GM08714 (cell line): ENCODE results near the gene RUVBL2.

Experiments
- H3K4me3 ChIP-seq: fragments of 200-500 bp; sonication (Bioruptor generic); 2 replicates; pipeline ENCODE4 v1.5.1; 2014; ENCODE audit warnings: mild to moderate bottlenecking, low read length, inconsistent platforms
- ZNF274 ChIP-seq: IDR thresholded peaks from 2 replicates; pipeline ENCODE4 v1.6.1; 2012; ENCODE audit warnings: mild to moderate bottlenecking, low read depth, low read length

RUVBL2 gene

DNA sequence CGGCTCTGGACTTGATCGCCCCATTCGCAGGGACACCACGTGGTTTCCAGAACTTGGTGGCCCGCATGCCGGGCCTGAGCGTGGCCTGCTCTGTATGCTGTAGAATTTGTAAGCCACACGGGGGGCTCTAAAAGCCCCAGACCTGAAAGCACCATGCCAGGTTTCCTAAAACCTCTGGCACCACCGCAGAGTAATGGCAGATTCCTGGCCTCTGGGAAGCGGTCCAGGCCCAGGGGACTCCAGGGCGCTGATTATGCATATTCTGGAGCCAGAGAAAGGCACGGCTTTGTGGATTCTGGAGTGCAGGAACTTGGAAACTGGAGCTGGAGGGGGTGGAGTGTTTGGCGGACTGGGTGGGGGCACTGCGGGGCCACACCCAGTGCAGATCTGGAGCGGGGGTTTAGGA, 24.9 kb upstream of the RUVBL2 start:
- no peak overlapping the region for H3K4me3 ChIP-seq
- no peak for TF ChIP-seq ZNF274

DNA sequence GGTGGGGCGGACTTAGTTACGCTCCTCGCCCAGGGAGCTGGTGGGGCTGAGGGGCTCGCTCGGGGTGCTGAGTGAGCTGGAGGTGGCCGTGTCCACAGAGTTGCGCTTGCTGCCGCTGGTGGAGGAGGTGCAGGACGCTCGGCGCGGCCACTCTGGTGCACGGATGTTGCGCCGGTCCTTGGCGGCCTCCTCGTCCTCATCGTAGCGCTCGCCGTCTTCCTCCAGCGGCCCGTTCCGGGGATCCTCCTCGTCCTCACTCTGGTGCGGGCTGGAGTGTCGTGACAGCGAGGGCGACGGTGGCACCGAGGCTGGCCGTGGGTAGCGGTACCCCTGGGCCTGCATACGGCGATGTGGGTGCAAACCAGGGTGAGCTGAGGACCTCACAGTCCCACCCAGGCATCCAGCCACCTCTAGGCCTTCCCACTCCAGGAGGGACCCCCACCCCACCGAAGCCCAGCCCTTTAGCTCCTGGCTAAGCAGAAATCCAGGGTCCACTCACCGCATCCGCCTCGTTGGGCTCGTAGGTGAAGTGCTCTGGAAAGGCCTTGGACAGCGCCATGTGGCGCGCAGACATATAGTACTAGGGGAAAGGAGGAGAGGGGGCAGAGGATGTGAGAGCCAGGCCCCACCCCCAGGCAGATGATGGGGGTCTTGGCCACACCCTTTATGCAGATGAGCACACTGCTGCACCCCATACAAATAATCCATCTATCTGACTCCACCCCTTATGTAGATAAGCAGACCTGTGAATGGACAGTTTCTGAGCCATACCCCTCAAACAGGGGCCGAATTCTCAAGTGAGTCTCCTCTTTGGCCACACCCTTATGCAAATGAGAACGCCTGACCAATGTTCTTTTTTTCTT, 24.2 kb upstream of the RUVBL2 start:
- no peak for TF ChIP-seq ZNF274
- H3K4me3 ChIP-seq: no peak overlapping the region

DNA sequence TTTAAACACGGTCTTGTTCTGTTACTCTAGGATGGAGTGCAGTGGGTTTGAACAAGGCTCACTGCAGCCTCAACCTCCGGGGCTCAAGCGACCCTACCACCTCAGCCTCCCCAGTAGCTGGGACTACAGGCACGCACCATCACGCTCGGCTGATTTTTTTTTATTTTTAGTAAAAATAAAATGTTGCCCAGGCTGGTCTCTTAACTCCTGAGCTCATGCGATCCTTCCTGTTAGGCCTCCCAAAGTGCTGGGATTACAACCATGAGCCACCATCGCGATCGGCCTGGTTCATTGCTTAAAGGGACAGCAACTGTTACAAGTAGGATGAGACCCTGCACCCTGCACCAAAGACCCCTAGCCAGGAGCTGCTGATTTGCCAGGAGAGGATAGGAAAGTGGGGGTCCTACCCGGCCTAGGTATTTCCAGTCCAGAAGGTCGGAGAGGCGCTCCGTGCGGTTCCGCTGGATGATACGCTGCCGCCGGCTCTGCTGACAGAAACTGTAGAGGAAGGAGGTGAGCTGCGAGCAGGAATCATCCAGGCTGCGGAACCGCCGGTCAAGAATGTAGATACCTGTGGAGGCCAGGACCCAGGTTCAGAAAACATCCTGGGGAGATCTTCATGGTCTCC, 23.4 kb upstream of the RUVBL2 start:
- no peak overlapping the region for H3K4me3 ChIP-seq
- no peak for TF ChIP-seq ZNF274

DNA sequence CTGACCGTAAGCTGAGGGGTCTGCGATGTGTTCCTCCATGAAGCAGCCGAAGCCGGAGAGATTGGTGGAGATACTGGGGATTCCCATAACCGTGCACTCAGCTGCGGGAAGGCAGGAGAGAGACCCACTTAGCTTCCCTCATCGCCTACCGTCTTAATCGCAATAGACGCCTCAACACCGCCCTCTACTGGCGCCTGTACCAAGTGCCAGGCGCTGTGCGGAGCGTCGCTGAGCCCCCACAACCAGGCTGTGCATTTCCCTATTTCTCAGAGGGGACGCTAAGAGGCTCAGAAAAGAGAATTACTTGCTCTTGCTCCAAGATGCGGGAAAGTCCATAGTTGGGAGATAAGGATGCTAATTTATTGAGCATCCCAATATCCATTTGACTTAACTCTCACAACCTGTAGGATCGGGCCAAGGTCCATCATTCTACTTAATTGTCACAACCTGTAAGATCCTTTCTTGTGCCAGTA, 22.7 kb upstream of the RUVBL2 start:
- TF ChIP-seq ZNF274: no peak
- no peak overlapping the region for H3K4me3 ChIP-seq

DNA sequence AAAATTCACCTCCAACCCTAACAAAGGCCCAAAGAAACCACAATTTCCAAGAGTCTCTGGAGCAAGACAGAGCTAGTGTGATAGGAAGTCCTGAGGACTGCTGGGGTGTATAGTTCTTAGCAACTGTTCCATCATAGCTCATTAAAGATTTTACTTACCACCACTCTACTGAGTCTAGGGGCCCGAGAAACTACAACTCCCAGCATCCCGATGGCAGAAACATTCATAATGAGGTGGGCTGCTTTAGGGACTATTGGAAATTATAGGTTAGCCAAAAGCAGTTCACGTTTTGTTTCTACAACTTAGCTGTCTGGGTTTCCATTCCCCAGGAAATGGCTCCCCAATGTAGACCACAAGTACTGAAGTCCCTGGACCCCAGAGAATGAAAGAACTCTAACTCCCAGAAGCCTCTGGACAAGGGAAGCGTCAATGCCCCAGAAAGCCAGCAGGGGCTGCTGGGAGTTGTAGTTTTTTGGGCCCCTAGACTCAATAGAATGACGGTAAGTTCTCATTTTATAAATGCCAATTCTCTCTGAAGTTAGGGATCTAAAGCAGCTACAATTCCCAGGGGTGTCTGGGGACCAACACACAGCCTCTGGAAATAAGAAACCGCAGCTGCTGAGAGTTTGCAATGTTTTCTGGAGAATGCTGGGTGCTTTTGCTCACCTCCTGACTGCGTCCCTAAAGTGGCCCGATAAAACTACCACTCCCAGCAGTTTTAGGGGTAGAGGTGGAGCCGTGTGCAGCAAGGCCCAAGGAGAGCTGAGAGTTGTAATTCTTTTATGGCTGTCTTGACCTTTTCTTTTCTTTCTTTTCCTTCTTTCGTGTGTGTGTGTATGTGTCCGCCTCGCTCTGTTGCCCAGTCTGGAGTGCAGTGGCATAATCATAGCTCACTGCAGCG, 17.5 kb upstream of the RUVBL2 start:
- H3K4me3 ChIP-seq: no peak overlapping the region
- TF ChIP-seq ZNF274: no peak

DNA sequence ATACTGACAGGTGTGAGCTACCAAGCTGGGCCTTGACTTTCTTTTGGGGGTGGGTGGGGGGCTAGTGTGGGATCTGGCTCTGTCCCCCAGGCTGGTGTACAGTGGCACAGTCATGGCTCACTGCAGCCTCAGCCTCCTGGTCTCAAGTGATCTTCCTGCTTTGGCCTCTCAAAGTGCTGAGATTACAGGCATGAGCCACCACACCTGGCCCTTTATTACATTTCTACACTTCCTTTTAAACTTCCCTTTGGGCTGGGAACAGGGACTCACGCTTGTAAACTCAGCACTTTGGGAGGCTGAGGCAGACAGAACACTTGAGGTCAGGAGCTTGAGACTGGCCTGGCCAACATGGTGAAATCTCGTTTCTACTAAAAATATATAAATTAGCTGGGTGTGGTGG, 16.6 kb upstream of the RUVBL2 start:
- TF ChIP-seq ZNF274: no peak

DNA sequence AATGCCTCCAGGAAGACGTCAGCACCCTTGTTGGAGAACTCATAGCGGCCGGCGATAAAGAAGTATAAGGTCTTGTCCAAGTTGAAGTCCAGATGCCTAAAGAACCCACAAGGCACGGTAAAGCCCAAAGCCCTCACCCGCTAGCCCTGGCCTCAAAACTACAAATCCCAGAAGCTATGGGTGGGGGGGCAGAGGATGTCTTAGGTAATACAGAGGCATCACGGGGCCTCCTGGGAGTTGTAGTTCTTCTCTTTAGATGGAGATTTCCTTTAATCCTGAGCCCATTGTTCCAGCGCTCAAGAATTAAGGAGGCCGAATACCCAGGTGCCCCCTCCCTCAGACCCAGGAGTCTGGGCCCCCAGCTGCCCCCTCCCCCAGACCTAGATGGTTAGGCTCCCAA, 11.4 kb upstream of the RUVBL2 start:
- TF ChIP-seq ZNF274: no peak
- no peak overlapping the region for H3K4me3 ChIP-seq

More for the DNA sequence above, 16.6 kb upstream of the RUVBL2 start:
- H3K4me3 ChIP-seq: no peak overlapping the region

DNA sequence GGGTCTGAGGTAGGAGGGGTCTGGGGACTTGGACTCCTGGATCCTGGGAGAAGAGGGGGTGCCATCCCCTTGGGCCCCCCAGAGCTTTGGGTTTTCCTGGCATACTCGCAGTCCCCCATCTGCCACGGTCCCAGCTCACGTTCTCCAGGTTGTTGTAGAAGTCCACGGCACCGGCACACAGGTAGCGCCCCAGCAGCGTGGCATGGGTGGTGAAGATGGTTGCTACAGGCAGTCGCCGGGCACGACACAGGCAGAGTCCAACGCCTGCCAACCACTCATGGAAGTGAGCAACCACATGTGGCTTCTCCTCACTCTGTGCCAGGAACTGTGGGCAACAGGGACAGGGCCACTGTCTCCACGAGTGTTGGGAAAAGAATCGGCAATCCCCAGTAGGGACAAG, 8.0 kb upstream of the RUVBL2 start:
- no peak for TF ChIP-seq ZNF274
- no peak overlapping the region for H3K4me3 ChIP-seq

DNA sequence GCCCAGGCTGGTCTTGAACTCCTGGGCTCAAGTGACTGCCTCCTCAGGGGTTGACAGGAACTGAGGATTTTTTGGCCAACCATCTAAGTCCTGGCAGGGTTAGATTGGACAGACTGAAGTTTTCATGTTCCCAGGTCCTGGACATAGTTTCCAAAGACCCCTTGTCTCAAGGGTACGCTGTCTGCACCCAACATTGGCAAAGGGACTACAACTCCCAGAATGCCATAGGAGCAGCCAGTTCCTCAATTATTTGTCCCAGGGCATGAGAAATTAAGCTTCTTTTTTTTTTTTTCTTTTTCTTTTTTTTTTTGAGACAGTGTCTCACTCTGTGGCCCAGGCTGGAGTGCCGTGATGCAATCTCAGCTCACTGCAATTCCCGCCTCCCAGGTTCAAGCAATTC, 7.5 kb upstream of the RUVBL2 start:
- no peak overlapping the region for H3K4me3 ChIP-seq
- TF ChIP-seq ZNF274: no peak

DNA sequence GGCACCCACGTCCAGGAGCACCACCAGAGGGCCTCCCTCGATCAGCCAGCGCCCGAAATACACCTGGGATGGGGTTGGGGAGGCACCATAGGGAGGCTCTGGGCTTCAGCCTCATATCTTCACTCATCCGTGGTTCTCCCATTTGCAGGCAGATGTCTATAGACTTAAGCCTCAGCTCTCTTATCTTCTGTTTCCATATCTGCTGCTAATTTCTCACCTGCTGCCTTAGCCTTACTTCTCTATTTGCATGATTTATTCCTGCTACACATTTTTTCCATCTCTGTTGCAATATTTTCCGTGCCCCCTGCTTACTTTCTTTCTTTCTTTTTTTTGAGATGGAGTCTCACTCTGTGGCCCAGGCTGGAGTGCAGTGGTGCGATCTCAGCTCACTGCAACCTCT, 6.4 kb upstream of the RUVBL2 start:
- H3K4me3 ChIP-seq: no peak overlapping the region
- TF ChIP-seq ZNF274: no peak

DNA sequence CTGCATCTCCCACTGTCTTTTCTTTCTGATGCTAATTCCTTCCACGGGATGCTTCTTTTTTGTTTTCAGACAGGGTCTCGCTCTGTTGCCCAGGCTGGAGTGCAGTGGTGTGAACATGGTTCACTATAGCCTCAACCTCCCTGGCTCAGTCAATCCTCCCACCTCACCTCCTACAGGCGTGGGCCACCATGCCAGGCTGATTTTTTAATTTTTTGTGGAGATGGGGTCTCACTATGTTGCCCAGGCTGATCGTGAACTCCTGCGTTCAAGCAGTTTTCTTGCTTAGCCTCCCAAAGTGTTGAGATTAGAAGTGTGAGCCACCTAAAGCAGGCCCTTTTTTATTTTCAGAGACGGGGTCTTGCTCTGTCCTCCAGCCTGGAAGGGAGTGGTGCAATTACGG, 5.4 kb upstream of the RUVBL2 start:
- TF ChIP-seq ZNF274: no peak
- H3K4me3 ChIP-seq: no peak overlapping the region

DNA sequence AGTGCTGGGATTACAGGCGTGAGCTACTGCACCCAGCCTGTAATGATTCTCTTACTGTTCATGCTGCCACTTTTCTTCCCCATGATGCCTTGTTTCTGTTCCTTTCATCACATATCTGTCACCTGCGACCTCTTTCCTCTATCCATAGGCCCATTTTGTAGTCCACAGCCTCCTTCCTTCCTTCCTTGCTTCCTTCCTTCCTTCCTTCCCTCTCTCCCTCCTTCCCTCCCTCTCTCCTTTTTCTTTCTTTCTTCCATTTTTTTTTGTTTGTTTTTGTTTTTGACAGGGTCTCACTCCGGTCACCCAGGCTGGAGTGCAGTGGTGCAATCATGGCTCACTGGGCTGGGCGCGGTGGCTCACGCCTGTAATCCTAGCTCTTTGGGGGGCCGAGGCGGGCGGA, 4.8 kb upstream of the RUVBL2 start:
- TF ChIP-seq ZNF274: no peak
- H3K4me3 ChIP-seq: no peak overlapping the region

DNA sequence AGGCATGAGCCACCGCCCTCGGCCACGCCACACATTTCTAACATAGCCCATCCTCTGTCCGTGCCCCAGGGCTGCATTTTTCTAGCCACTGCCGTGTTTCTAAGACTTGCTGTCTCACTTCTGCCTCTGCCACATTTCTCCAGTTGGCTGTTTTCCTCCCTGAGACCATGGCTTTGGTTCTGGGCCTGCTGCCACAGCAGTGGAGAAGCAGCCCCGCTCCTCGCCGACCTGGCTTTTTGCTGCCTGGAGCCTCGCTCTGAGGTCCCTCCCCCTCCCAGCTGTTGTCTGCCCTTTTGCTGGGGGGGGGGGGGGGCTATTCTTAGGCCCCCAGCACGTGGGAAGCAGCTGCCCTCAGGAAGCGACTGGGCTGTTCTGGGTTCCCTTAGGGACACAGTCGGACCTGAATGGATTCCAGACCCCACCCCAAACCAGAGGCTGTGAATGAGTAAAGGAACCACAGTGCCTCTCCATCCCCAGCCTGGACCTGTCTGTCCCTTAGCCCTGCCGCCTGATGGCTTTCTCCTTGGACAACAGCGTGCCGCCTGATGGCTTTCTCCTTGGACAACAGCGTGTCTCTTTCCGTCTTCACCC, 3.9 kb upstream of the RUVBL2 start:
- H3K4me3 ChIP-seq: no peak overlapping the region
- no peak for TF ChIP-seq ZNF274

DNA sequence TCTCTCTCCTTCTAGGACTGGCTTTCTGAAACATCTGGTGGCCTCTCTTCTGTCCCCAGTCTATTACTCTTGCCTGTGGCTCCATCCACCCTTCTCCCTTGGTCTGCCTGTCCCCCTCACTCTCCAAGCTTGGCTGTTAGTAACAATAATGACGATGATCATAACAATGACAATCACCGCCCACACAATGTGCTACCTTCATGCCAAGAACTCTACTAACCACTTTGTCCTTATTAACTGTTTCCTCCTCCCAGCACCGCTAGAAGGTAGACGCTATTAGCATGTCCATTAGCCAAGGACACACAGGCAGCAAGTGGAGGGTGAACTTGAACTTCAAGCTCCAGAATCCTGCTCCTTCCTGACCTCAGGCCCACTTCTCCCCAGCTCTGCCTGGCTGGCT, 3.3 kb upstream of the RUVBL2 start:
- TF ChIP-seq ZNF274: no peak
- H3K4me3 ChIP-seq: no peak overlapping the region
